Gastroesophageal sphincter (tissue), 3 donors: ENCODE measurements around the gene CDH3.

Experiments used
- EP300 ChIP-seq: sonication (generic); formaldehyde crosslinking; IDR thresholded peaks from one replicate; pipeline ENCODE4 v1.6.1; 2017; ENCODE audit warnings: antibody characterized with exemption, mild to moderate bottlenecking
- POLR2A ChIP-seq, 2 donors: fragments of 450-650 bp; IDR thresholded peaks; one replicate each; pipeline ENCODE4 v1.6.1; 2017; ENCODE audit warnings: antibody characterized with exemption in 2 of 2, mild to moderate bottlenecking in 2 of 2, moderate library complexity in 1 of 2
- POLR2AphosphoS5 ChIP-seq: sonication (generic); formaldehyde crosslinking; IDR thresholded peaks from one replicate; pipeline ENCODE4 v1.6.1; 2017; ENCODE audit warnings: antibody characterized with exemption
- TF ChIP-seq, protein P1 (sequence below), 4 experiments: fragments of 200-600 bp in 2 of 4; fragments of 450-650 bp in 2 of 4; sonication (generic) in 1 of 4; IDR thresholded peaks; one replicate each; pipeline ENCODE4 v1.5.1; 2017 to 2019; ENCODE audit warnings: antibody characterized with exemption in 4 of 4, mild to moderate bottlenecking in 2 of 4, moderate library complexity in 2 of 4

DNA sequence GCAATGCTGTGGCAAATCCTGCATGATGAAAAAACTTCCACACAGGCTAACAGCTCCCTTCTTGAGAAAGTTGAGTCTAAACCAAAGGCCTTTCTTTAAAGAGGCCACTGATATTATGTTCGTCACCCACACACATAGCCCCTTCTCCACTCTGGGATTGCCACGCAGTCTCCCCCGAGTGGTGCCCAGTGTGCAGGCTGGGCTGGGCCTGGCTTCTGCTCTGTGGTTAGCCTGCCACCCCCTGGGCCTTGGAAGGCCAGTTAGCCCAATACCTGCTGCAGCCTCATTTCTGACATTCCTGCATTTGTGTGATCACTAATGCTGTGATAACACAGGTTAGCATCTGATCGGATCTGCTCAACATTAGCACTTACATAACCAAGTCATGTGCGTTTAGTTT lies 44.8 kb downstream of the CDH3 start:
- TF ChIP-seq, protein P1, sequence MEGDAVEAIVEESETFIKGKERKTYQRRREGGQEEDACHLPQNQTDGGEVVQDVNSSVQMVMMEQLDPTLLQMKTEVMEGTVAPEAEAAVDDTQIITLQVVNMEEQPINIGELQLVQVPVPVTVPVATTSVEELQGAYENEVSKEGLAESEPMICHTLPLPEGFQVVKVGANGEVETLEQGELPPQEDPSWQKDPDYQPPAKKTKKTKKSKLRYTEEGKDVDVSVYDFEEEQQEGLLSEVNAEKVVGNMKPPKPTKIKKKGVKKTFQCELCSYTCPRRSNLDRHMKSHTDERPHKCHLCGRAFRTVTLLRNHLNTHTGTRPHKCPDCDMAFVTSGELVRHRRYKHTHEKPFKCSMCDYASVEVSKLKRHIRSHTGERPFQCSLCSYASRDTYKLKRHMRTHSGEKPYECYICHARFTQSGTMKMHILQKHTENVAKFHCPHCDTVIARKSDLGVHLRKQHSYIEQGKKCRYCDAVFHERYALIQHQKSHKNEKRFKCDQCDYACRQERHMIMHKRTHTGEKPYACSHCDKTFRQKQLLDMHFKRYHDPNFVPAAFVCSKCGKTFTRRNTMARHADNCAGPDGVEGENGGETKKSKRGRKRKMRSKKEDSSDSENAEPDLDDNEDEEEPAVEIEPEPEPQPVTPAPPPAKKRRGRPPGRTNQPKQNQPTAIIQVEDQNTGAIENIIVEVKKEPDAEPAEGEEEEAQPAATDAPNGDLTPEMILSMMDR (IDR thresholded peaks at IDR 0.05), result no peak
- no peak for TF ChIP-seq POLR2AphosphoS5
- no peak for TF ChIP-seq POLR2A (IDR thresholded peaks at IDR 0.05)
- no peak for TF ChIP-seq EP300
